HG03439 (cell line): ENCODE results near the gene TTLL6.

Source experiments
- ATAC-seq: cut with Tn5 transposase; IDR thresholded peaks from one replicate; pipeline ENCODE4 v1.9.1; 2021; ENCODE audit warnings: mild to moderate bottlenecking, moderate library complexity; ENCODE audit not compliant: unreplicated experiment

Gene TTLL6

GRCh38 chr17:48740537-48740936, 76.5 kb downstream of the TTLL6 start:
- ATAC-seq: no peak

GRCh38 chr17:48738803-48739526, 78.1 kb downstream of the TTLL6 start:
- ATAC-seq: no peak

GRCh38 chr17:48738424-48738802, 78.6 kb downstream of the TTLL6 start:
- ATAC-seq: no peak

- no peak for ATAC-seq
Observed at GRCh38 chr17:48737330-48738043, 79.5 kb downstream of the TTLL6 start.

- ATAC-seq: no peak
Observed at GRCh38 chr17:48735062-48735351, 82.0 kb downstream of the TTLL6 start.

- no peak for ATAC-seq
Observed at GRCh38 chr17:48734333-48735061, 82.5 kb downstream of the TTLL6 start.

- no peak for ATAC-seq
Observed at GRCh38 chr17:48733632-48734328, 83.2 kb downstream of the TTLL6 start.

- ATAC-seq: no peak
Observed at GRCh38 chr17:48732688-48733629, 84.1 kb downstream of the TTLL6 start.

- no peak for ATAC-seq
Observed at GRCh38 chr17:48731355-48731754, 85.7 kb downstream of the TTLL6 start.

GRCh38 chr17:48730240-48730550, 86.8 kb downstream of the TTLL6 start:
- ATAC-seq: no peak

GRCh38 chr17:48729335-48730239, 87.4 kb downstream of the TTLL6 start:
- no peak for ATAC-seq

GRCh38 chr17:48728232-48729231, 88.5 kb downstream of the TTLL6 start, which contains the start of gene HOXB13:
Gene HOXB13 (minus strand): TSS chr17:48728750. CDS start chr17:48728593, 157 bp downstream.
- no peak for ATAC-seq

GRCh38 chr17:48727415-48728175, 89.4 kb downstream of the TTLL6 start:
- no peak for ATAC-seq

- no peak for ATAC-seq
Observed at GRCh38 chr17:48726916-48727286, 90.1 kb downstream of the TTLL6 start.

- no peak for ATAC-seq
Observed at GRCh38 chr17:48726114-48726915, 90.7 kb downstream of the TTLL6 start.

- no peak for ATAC-seq
Observed at GRCh38 chr17:48725288-48726064, 91.6 kb downstream of the TTLL6 start.
